Activated CD4-positive, CD25-positive, alpha-beta regulatory T cell treated with anti-CD3 and anti-CD28 coated beads, Interleukin-2, amount 50 U/mL, for 24 hours (primary cell): ENCODE measurements around the gene AKAP9.
A peak's percentile ranks its signal among the peaks of the same experiment; 100 is the strongest.
"Not testable (repeated sequence)": the region's sequence is repeated elsewhere in the genome, so short reads cannot be mapped to it uniquely, and the experiment has no call there.

ENCODE experiments used
- ATAC-seq, 2 donors: fragments of 150-1000 bp; cut with Tn5 transposase; one replicate each; pipeline ENCODE4 v1.10.0; 2021; ENCODE audit warnings: mild to moderate bottlenecking in 1 of 2, moderate library complexity in 1 of 2

AKAP9 gene

DNA sequence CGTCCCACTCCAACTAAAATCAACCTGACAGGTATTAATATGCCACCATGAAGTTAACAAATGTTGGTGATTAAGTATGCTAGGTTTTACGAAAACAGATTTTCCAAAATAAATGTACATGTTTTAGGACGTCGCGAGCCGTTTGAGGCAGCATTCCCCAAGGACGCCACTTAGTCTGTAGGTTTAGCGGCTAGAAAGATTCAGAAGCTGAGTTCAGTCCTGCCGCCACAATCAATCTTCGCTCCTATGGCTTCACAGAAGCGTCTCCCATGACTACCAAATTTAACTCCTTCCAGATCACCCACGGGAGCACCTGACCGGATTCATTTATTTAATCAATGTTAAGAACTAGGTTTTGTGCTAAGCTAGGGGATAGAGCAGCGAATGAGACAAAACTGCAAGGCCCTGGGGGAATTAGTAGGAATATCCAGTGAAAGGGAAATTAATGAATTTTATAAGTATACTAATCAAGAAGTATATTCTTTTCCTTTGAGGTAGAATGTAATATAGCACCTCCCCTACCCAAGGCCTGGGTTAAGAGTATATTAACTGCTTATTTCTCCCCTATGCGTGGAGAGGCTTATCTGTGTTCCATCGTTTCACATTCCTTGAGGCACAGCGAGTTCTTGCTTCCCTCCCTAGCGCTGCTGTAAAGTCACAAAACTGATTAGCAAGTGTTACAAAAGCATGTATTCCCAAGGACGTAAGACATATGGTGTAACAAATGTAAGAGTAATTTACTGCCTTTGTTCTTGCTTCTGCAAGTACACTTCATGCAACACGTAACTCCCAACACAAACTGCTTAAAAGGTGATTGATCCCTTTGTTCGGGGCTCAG lies 194.6 kb downstream of the AKAP9 start:
- no peak for ATAC-seq

GRCh38 chr7:92137557-92137956 lies 196.9 kb downstream of the AKAP9 start:
- ATAC-seq = no peak

- no peak for ATAC-seq
Observed at GRCh38 chr7:92141161-92141560, 200.5 kb downstream of the AKAP9 start.

DNA sequence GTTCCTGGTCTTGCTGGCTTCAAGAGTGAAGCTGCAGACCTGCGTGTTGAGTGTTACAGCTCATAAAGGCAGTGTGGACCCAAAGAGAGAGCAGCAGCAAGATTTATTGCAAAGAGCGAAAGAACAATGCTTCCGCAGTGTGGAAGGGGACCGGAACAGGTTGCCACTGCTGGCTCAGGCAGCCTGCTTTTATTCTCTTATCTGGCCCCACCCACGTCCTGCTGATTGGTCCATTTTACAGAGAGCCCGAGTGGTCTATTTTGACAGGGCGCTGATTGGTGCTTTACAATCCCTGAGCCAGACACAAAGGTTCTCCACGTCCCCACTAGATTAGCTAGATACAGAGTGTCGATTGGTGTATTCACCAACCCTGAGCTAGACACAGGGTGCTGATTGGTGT lies 202.1 kb downstream of the AKAP9 start:
- not testable (repeated sequence) for ATAC-seq

DNA sequence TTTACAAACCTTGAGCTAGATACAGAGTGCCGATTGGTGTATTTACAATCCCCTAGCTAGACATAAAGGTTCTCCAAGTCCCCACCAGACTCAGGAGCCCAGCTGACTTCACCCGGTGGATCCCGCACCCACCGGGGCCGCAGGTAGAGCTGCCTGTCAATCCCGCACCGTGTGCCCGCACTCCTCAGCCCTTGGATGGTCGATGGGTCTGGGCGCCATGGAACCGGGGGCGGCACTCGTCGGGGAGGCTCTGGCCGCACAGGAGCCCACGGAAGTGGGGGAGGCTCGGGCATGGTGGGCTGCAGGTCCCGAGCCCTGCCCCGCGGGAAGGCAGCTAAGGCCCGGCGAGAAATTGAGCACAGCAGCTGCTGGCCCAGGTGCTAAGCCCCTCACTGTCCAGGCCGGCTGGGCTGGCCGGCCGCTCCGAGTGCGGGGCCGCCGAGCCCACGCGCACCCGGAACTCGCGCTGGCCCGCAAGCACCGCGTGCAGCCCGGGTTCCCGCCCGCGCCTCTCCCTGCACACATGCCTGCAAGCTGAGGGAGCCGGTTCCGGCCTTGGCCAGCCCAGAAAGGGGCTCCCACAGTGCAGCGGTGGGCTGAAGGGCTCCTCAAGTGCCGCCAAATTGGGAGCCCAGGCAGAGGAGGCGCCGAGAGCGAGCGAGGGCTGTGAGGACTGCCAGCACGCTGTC lies 202.7 kb downstream of the AKAP9 start:
- not testable (repeated sequence) for ATAC-seq

DNA sequence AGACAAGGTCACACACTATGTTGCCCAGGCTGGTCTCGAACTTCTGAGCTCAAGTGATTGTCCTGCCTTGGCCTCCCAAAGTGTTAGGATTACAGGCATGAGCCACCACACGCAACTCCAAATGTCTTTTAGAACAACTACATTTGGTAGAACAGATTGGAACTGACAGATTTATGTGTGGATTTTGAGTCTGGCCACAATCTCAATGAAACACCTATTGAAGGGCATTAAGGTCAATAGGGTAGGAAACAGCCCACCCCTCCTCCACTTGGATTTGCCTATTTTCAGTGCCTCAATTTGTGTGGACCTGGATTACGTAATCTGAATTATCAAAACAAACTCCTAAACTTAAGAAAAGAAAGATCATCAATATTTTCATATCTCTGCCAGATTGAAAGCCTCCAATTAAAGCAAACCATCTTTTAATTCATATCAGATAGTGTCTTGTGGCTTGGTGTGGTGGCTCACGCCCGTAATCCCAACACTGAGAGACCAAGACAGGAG lies 209.1 kb downstream of the AKAP9 start:
- ATAC-seq = no peak

DNA sequence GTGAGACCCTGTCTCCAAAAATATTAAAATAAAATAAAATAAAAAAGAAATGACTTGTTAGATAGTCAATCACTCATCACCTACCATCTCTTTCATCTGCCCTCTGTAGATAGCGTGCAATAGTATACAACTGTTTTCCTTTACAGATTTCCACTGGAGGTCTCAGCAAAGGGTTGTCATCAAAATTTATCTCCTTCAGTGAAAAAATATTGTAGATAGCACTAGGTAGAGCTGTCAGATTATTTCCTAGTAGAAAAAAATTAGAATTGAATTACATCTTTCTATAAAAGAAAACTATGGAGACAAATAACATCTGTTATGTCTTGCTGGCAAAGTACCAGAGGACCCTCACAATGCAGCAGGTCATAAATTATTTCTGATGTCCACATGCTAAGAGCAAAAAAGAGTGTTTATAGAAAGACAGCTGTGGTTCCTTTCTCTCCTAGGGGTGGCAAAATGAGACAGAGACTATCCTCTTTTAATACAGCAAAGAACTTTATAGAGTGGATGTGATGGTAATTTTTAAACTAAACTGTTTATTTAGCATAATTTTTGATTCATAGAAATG lies 209.9 kb downstream of the AKAP9 start:
- no peak for ATAC-seq

GRCh38 chr7:92155108-92155739 lies 214.6 kb downstream of the AKAP9 start:
- no peak for ATAC-seq

GRCh38 chr7:92156990-92157389 lies 216.3 kb downstream of the AKAP9 start:
- ATAC-seq = no peak

DNA sequence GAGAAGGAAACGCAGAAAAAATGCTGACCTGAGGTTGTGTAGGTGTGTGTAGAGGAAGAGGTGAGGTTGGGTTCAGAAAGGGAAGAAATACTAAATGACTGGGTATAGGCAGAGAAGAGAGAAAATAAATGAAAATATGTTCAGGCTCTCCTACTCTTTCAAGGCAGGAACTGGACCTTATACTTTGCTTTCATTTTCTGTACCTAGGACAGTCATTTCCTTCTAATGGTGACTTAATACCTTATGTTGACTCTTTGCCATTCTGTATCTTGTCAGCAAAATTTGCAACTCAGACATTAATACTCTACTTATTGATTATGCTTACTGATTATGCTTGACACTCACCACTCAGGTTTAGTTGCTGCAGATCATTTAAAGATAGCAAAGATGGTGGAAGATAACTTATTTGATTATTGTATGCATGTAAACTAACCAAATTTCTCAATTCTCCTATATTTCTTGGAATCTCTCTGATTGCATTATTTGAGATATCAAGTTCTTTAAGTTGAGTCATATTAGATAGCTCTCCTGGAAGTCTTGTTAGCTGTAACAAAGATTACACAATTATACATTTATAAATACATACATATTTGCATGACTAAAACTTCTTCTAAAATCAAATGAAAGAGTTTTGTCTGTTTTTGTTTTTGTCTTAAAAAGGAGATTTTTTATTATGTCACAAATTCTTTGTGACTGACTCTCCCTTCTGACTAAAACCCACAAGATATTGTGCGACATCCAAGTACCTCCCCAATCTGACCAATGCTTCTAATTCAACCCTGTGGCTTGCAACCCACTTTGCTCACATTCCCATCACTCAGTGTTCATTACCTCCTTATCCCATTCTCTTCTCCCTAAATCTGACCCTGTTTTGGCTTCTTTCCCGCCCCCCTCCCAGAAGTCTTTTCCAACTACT lies 218.3 kb downstream of the AKAP9 start:
- peak; percentile 55 to 58 for ATAC-seq
